Kidney epithelial cell (primary cell): ENCODE data around the gene LYAR. TPM values are rescaled to one million over a fixed set of nuclear protein-coding genes. Genes with fewer than 3 reads are reported as not detected.

Experiments used
- DNase-seq: peaks from one replicate; pipeline ENCODE4 v3.0.0-alpha.2; 2010; ENCODE audit warnings: low read depth
- H3K27me3 ChIP-seq: 2 replicates; pipeline ENCODE4 v1.6.0; 2011; ENCODE audit warnings: low read length; ENCODE audit not compliant: control insufficient read depth, insufficient read depth
- H3K36me3 ChIP-seq: 2 replicates; pipeline ENCODE4 v1.5.1; 2011; ENCODE audit warnings: low read length; ENCODE audit not compliant: control insufficient read depth, insufficient read depth
- H3K4me3 ChIP-seq: 2 replicates; pipeline ENCODE4 v1.5.1; 2011; ENCODE audit warnings: low read depth, mild to moderate bottlenecking, control low read depth, low read length
- total RNA-seq: library from RNA; depleted of rRNA; stranded (reverse); fragments of >200 nt; gene quantifications from 2 replicates; pipeline ENCODE4 v1.2.3, GENCODE V29; 2015
- TF ChIP-seq, protein P1 (sequence below): IDR thresholded peaks from 2 replicates; pipeline ENCODE4 v1.5.1; 2011; ENCODE audit warnings: mild to moderate bottlenecking, moderate library complexity, low read length, control low read depth, inconsistent platforms; ENCODE audit not compliant: insufficient read depth, poor library complexity, severe bottlenecking

Gene LYAR
- total RNA-seq, 1 donor from 2014 or later: 21.0 TPM

DNA sequence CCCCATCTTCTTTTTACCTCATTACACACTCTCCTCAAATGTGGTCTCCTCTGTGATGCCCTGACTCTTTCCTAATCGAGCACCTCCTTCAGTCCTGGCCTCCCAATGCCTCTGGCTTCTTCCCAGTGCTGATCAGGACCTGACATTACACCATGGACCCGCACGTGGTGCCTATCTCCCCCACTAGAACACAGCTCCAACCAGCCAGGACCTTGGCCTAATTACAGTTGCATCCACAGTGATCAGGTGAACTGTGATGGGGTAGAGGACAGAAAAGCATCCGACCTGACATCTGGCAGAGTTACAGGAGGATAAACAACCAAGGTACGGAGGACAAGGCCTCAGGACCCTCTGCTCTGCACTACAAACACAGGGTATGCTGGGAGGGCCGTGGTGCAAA is 12.4 kb downstream of the LYAR start:
- Histone ChIP-seq H3K36me3 (no peaks in the 10 kb centered on the region), H3K27me3 (no peaks in the 10 kb centered on the region), H3K4me3 (no peak overlapping the region)
- TF ChIP-seq, protein P1, sequence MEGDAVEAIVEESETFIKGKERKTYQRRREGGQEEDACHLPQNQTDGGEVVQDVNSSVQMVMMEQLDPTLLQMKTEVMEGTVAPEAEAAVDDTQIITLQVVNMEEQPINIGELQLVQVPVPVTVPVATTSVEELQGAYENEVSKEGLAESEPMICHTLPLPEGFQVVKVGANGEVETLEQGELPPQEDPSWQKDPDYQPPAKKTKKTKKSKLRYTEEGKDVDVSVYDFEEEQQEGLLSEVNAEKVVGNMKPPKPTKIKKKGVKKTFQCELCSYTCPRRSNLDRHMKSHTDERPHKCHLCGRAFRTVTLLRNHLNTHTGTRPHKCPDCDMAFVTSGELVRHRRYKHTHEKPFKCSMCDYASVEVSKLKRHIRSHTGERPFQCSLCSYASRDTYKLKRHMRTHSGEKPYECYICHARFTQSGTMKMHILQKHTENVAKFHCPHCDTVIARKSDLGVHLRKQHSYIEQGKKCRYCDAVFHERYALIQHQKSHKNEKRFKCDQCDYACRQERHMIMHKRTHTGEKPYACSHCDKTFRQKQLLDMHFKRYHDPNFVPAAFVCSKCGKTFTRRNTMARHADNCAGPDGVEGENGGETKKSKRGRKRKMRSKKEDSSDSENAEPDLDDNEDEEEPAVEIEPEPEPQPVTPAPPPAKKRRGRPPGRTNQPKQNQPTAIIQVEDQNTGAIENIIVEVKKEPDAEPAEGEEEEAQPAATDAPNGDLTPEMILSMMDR: no peak
- DNase-seq: no peak

DNA sequence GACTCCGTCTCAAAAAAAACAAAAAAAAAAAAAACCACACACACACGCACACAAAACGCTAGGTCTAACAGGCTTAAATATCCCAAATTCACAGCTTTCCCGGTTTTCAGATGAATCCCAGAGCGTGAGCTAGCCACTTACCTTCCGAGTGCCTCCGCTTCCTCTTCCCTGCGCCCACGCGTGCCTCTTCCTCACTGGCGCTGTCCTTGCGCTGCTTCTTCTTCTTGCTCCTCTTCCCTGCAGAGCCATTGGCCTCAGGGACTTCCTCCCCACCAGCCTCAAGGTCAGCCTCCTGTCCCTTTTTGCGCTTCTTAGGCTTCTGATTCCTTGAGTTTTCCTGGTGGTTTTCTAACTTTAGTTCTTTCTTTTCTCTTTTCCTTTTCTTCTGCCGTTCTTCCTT is 15.7 kb downstream of the LYAR start:
- H3K27me3 ChIP-seq: no peaks in the 10 kb centered on the region
- no peaks in the 10 kb centered on the region for H3K36me3 ChIP-seq
- TF ChIP-seq, protein P1: no peak
- no peak for DNase-seq
- H3K4me3 ChIP-seq: no peak overlapping the region

DNA sequence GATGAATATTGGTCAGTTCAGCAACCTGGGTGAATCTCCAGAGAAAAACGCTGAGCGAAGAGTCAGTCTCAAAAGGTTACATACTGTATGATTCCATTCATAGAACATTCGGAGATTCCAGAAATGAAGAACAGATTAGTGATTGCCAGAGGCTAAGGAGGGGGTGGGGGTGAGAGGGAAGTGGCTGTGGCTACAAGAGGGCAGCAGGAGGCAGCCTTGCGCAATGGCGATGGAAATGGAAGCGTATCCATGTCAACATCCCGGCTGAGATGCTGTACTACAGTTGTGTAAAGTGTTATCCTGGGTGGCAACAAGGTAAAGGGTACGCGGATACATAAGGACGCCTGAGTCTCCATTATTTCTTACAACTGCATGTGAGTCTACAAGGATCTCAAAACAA is 18.0 kb downstream of the LYAR start:
- H3K36me3 ChIP-seq: peaks cover 1% of the 10 kb centered on the region
- DNase-seq: no peak
- TF ChIP-seq, protein P1: no peak
- H3K27me3 ChIP-seq: no peaks in the 10 kb centered on the region
- no peak overlapping the region for H3K4me3 ChIP-seq

- no peak overlapping the region for H3K4me3 ChIP-seq
- H3K36me3 ChIP-seq: peaks cover 1% of the 10 kb centered on the region
- no peak for DNase-seq
- TF ChIP-seq, protein P1: no peak
- H3K27me3 ChIP-seq: no peaks in the 10 kb centered on the region
These were observed 19.4 kb downstream of the LYAR start for GRCh38 chr4:4270529-4270928.

GRCh38 chr4:4269856-4270255 is 20.1 kb downstream of the LYAR start:
- TF ChIP-seq, protein P1: no peak
- H3K27me3 ChIP-seq: no peaks in the 10 kb centered on the region
- peaks cover 1% of the 10 kb centered on the region for H3K36me3 ChIP-seq
- DNase-seq: no peak
- H3K4me3 ChIP-seq: no peak overlapping the region

DNA sequence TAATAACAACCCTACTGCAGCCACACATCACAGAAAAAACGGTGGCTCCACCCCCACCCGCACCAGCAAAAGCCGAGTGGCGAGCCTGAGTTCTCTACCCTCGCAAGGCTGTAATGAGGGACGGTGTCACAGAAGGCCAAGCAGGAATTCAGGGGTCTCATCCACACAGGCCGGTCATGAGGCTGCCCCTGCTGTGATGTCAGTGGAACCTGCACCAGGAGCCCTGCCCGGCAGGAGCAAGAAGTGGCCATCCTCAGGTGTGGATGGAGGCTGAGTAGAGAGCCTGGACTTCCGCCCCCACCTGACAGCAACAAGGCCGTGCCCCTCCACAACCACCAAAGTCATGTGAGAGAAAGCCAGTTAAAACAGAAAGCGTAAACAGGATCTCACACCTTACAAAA is 20.6 kb downstream of the LYAR start:
- Histone ChIP-seq H3K4me3 (no peak overlapping the region), H3K36me3 (peaks cover 1% of the 10 kb centered on the region), H3K27me3 (no peaks in the 10 kb centered on the region)
- no peak for DNase-seq
- TF ChIP-seq, protein P1: no peak
